H9 (cell line): Measurements from ENCODE around the gene MRPL43. TPM values are rescaled to one million over a fixed set of nuclear protein-coding genes. Genes with fewer than 3 reads are reported as not detected.
A peak's percentile ranks its signal among the peaks of the same experiment; 100 is the strongest.

Experiments used
- DNase-seq: peaks from one replicate; pipeline ENCODE4 v3.0.0-alpha.2; 2017
- H2AFZ ChIP-seq: one replicate; pipeline ENCODE4 v1.6.1; 2013; ENCODE audit warnings: mild to moderate bottlenecking, low read length, control low read depth, moderate library complexity
- H2AK5ac ChIP-seq: 2 replicates; pipeline ENCODE4 v1.6.1; 2013; ENCODE audit warnings: low read length, control low read depth, mixed read lengths; ENCODE audit not compliant: insufficient read length
- H2BK120ac ChIP-seq: one replicate; pipeline ENCODE4 v1.6.1; 2013; ENCODE audit warnings: low read depth, mild to moderate bottlenecking, low read length, control low read depth, inconsistent platforms; ENCODE audit not compliant: poor library complexity, severe bottlenecking
- H2BK12ac ChIP-seq: 2 replicates; pipeline ENCODE4 v1.6.1; 2013; ENCODE audit warnings: low read length, control low read depth, mixed read lengths, low read depth; ENCODE audit not compliant: insufficient read length
- H2BK15ac ChIP-seq: 2 replicates; pipeline ENCODE4 v1.6.1; 2013; ENCODE audit warnings: low read depth, low read length, control low read depth
- H2BK20ac ChIP-seq: one replicate; pipeline ENCODE4 v1.6.1; 2013; ENCODE audit warnings: low read depth, mild to moderate bottlenecking, low read length, control low read depth, inconsistent platforms; ENCODE audit not compliant: poor library complexity, severe bottlenecking
- H2BK5ac ChIP-seq: 2 replicates; pipeline ENCODE4 v1.6.1; 2013; ENCODE audit warnings: low read length, control low read depth, mixed read lengths; ENCODE audit not compliant: insufficient read length
- H3K14ac ChIP-seq: 2 replicates; pipeline ENCODE4 v1.6.1; 2013; ENCODE audit warnings: low read length, control low read depth; ENCODE audit not compliant: insufficient read depth
- H3K18ac ChIP-seq: 2 replicates; pipeline ENCODE4 v1.6.1; 2013; ENCODE audit warnings: low read depth, mild to moderate bottlenecking, mixed read lengths, low read length, control low read depth; ENCODE audit not compliant: insufficient read length
- H3K23ac ChIP-seq: 2 replicates; pipeline ENCODE4 v1.6.1; 2013; ENCODE audit warnings: low read length, control low read depth, mixed read lengths, low read depth; ENCODE audit not compliant: insufficient read length
- H3K23me2 ChIP-seq: 2 replicates; pipeline ENCODE4 v1.6.1; 2013; ENCODE audit warnings: low read depth, mild to moderate bottlenecking, mixed read lengths, low read length, control low read depth; ENCODE audit not compliant: insufficient read length, poor library complexity, severe bottlenecking
- H3K27ac ChIP-seq: 2 replicates; pipeline ENCODE4 v1.5.1; 2013; ENCODE audit warnings: low read length, control low read depth, mixed read lengths, low read depth; ENCODE audit not compliant: insufficient read length
- H3K27me3 ChIP-seq: 2 replicates; pipeline ENCODE4 v1.6.1; 2013; ENCODE audit warnings: low read length, control low read depth, inconsistent platforms; ENCODE audit not compliant: insufficient read depth
- H3K4ac ChIP-seq: 2 replicates; pipeline ENCODE4 v1.6.1; 2013; ENCODE audit warnings: low read depth, mild to moderate bottlenecking, control low read depth, inconsistent platforms, low read length, moderate library complexity
- H3K4me1 ChIP-seq: 2 replicates; pipeline ENCODE4 v1.6.1; 2013; ENCODE audit warnings: low read length, control low read depth, inconsistent platforms; ENCODE audit not compliant: insufficient read depth
- H3K4me2 ChIP-seq: 2 replicates; pipeline ENCODE4 v1.6.1; 2013; ENCODE audit warnings: low read length, control low read depth, mixed read lengths; ENCODE audit not compliant: insufficient read length, insufficient read depth
- H3K56ac ChIP-seq: 2 replicates; pipeline ENCODE4 v1.6.1; 2013; ENCODE audit warnings: low read depth, mild to moderate bottlenecking, mixed read lengths, low read length, control low read depth; ENCODE audit not compliant: insufficient read length
- H3K79me1 ChIP-seq: 2 replicates; pipeline ENCODE4 v1.6.1; 2013; ENCODE audit warnings: low read depth, mild to moderate bottlenecking, moderate library complexity, low read length, control low read depth, inconsistent platforms; ENCODE audit not compliant: insufficient read depth, poor library complexity, severe bottlenecking
- H3K79me2 ChIP-seq: 2 replicates; pipeline ENCODE4 v1.6.1; 2013; ENCODE audit warnings: low read length, control low read depth, inconsistent platforms; ENCODE audit not compliant: insufficient read depth
- H3K9ac ChIP-seq: 2 replicates; pipeline ENCODE4 v1.6.1; 2013; ENCODE audit warnings: low read length, control low read depth, mixed read lengths; ENCODE audit not compliant: insufficient read length; ENCODE audit errors: extremely low read depth
- H3K9me3 ChIP-seq: one replicate; pipeline ENCODE4 v1.6.1; 2013; ENCODE audit warnings: low read depth, low read length, inconsistent platforms; ENCODE audit not compliant: control insufficient read depth
- H3T11ph ChIP-seq: one replicate; pipeline ENCODE4 v1.6.1; 2013; ENCODE audit warnings: mild to moderate bottlenecking, low read length, control low read depth, inconsistent platforms
- H4K20me1 ChIP-seq: one replicate; pipeline ENCODE4 v1.6.1; 2013; ENCODE audit not compliant: control insufficient read depth, insufficient read length, insufficient read depth
- H4K5ac ChIP-seq: 2 replicates; pipeline ENCODE4 v1.6.1; 2013; ENCODE audit warnings: low read depth, mild to moderate bottlenecking, mixed read lengths, low read length, control low read depth; ENCODE audit not compliant: insufficient read length
- H4K8ac ChIP-seq: replicated peaks from 2 replicates; pipeline ENCODE4 v1.6.1; 2013; ENCODE audit warnings: low read length, control low read depth, mixed read lengths, low read depth; ENCODE audit not compliant: insufficient read length
- H4K91ac ChIP-seq: 2 replicates; pipeline ENCODE4 v1.6.1; 2013; ENCODE audit warnings: low read depth, mild to moderate bottlenecking, moderate library complexity, mixed read lengths, low read length, control low read depth; ENCODE audit not compliant: insufficient read length
- H3K27ac Mint-ChIP-seq, 3 experiments: 2 replicates in 2 of 3; 3 replicates in 1 of 3; pipeline ENCODE4 v1.8.0; 2020 to 2021; ENCODE audit warnings: mixed read lengths in 3 of 3, mild to moderate bottlenecking in 1 of 3, moderate library complexity in 1 of 3
- H3K27me3 Mint-ChIP-seq: 2 replicates; pipeline ENCODE4 v1.8.0; 2021; ENCODE audit warnings: low read depth, mild to moderate bottlenecking, moderate library complexity, mixed read lengths
- H3K36me3 Mint-ChIP-seq, 3 experiments: 2 replicates in 2 of 3; 3 replicates in 1 of 3; pipeline ENCODE4 v1.8.0; 2020 to 2021; ENCODE audit warnings: low read depth in 3 of 3, mixed read lengths in 3 of 3; ENCODE audit not compliant: insufficient read depth in 1 of 3
- H3K4me1 Mint-ChIP-seq, 2 experiments: 2 replicates each; pipeline ENCODE4 v1.8.0; 2020; ENCODE audit warnings: mixed read lengths in 2 of 2
- H3K4me3 Mint-ChIP-seq, 2 experiments: 2 replicates in 1 of 2; 3 replicates in 1 of 2; pipeline ENCODE4 v1.8.0; 2020 to 2021; ENCODE audit warnings: mild to moderate bottlenecking in 2 of 2, mixed read lengths in 2 of 2, moderate library complexity in 1 of 2
- H3K9me3 Mint-ChIP-seq, 2 experiments: 2 replicates in 1 of 2; 3 replicates in 1 of 2; pipeline ENCODE4 v1.8.0; 2020; ENCODE audit warnings: mild to moderate bottlenecking in 2 of 2, mixed read lengths in 2 of 2, moderate library complexity in 1 of 2
- WGBS: extraction: QIAGEN DNeasy Blood & Tissue Kit; methylation state at CpG from one replicate; pipeline ENCODE4 v1.1.7; 2013; ENCODE audit warnings: missing lambda C conversion rate, low lambda C conversion rate, mixed read lengths; ENCODE audit not compliant: insufficient read length; ENCODE audit errors: extremely low coverage; 5-methylcytosine and 5-hydroxymethylcytosine counted together
- total RNA-seq: library from RNA; stranded (reverse); gene quantifications from 2 replicates; pipeline ENCODE4 v1.2.1, GENCODE V29; 2021
- TF ChIP-seq, protein P1 (sequence below): fragments of 200-600 bp; sonication (generic); conservative IDR thresholded peaks from 3 replicates; pipeline ENCODE4 v1.8.0; 2021; ENCODE audit warnings: antibody characterized with exemption, mild to moderate bottlenecking

The MRPL43 gene
- total RNA-seq, 1 experiment from 2014 or later, result 70.3 TPM

DNA sequence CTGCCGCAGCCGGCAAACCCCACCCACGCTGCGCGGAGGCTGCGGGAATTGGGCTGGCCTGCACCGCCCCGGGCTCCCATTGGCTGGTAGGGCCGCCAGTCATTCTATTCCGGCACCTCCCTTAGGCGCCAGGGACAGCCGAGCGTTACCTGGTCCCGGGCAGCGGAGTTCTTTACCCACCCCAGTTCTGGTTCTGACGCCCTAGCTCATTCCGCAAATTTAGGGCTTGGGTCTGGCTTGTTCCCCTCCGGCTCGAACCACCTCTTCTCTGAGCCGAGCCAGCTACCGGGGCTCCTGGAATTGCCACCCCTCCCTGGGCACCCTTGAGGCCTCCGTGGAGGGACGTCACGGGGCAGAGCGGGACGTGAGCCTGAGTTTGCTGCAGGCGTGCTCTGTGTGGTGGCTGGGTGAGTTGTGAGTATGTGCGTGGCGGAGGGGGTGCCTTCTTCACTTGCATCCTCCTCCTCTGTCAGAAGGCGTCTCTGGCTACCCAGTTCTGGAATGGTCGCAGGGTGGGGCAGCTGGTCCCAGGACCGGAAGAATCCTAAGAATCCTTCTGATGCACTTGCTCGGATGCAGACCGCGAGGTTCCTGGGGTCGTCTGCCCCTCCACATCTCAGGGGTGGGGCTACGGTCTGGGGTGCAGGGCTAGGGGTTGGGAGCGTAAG, 44.0 kb upstream of the MRPL43 start, which contains the start of the genes PDZD7 and SFXN3:
Gene PDZD7, minus strand, starts transcription at position 2 of the 668 bp plus-strand sequence. CDS start 910 bp downstream, outside the sequence.
Gene SFXN3, plus strand, starts transcription at position 107 of the 668 bp plus-strand sequence. CDS start 3,461 bp downstream, outside the sequence.
- no peak within 1 kb of the TSS for H2BK5ac ChIP-seq
- H3K23me2 ChIP-seq, result peaks cover 13% of the 10 kb centered on the region
- no peak within 1 kb of the TSS for H3K4ac ChIP-seq
- H3K9ac ChIP-seq, result no peak within 1 kb of the TSS
- Mint-ChIP-seq H3K36me3 (no peaks in the 10 kb centered on the region), H3K9me3 (no peaks in the 10 kb centered on the region; a peak in 1 of 5 replicates), H3K4me3 (peak within 1 kb of the TSS; percentile 59 to 89), H3K27me3 (peaks cover 74% of the 10 kb centered on the region), H3K27ac (0 out of 7 replicates have a peak within 1 kb of the TSS, but pooled peaks of 1 of the 3 experiments have one; percentile 78), H3K4me1 (peaks cover 34 to 50% of the 10 kb centered on the region in 2 experiments)
- H2BK20ac ChIP-seq, result no peak within 1 kb of the TSS
- no peak within 1 kb of the TSS for H2BK15ac ChIP-seq
- H4K20me1 ChIP-seq, result no peaks in the 10 kb centered on the region
- H4K5ac ChIP-seq, result no peak within 1 kb of the TSS
- WGBS, result no CpG with 5 or more reads among the region's 38 CpGs
- H3K79me1 ChIP-seq, result no peaks in the 10 kb centered on the region
- peaks cover 4% of the 10 kb centered on the region; the same call in 1 of the 2 replicates for H3K4me1 ChIP-seq
- H3K27ac ChIP-seq, result no peak within 1 kb of the TSS
- no peak within 1 kb of the TSS for H4K8ac ChIP-seq
- H3K4me2 ChIP-seq, result peak within 1 kb of the TSS; percentile 74
- no peak within 1 kb of the TSS for H3K23ac ChIP-seq
- TF ChIP-seq, protein P1, sequence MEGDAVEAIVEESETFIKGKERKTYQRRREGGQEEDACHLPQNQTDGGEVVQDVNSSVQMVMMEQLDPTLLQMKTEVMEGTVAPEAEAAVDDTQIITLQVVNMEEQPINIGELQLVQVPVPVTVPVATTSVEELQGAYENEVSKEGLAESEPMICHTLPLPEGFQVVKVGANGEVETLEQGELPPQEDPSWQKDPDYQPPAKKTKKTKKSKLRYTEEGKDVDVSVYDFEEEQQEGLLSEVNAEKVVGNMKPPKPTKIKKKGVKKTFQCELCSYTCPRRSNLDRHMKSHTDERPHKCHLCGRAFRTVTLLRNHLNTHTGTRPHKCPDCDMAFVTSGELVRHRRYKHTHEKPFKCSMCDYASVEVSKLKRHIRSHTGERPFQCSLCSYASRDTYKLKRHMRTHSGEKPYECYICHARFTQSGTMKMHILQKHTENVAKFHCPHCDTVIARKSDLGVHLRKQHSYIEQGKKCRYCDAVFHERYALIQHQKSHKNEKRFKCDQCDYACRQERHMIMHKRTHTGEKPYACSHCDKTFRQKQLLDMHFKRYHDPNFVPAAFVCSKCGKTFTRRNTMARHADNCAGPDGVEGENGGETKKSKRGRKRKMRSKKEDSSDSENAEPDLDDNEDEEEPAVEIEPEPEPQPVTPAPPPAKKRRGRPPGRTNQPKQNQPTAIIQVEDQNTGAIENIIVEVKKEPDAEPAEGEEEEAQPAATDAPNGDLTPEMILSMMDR, result no peak
- no peak within 1 kb of the TSS for H3T11ph ChIP-seq
- H3K14ac ChIP-seq, result no peak within 1 kb of the TSS; the same call in none of the 2 replicates
- H2AFZ ChIP-seq, result no peak within 1 kb of the TSS
- H2BK12ac ChIP-seq, result no peak within 1 kb of the TSS
- H3K27me3 ChIP-seq, result peaks cover 4% of the 10 kb centered on the region; the same call in 1 of the 2 replicates
- H2BK120ac ChIP-seq, result no peak within 1 kb of the TSS
- no peak within 1 kb of the TSS for H2AK5ac ChIP-seq
- no peaks in the 10 kb centered on the region for H3K9me3 ChIP-seq
- peak; percentile 95 for DNase-seq
- H4K91ac ChIP-seq, result no peak within 1 kb of the TSS
- no peak within 1 kb of the TSS for H3K56ac ChIP-seq
- no peaks in the 10 kb centered on the region for H3K79me2 ChIP-seq
- no peak within 1 kb of the TSS for H3K18ac ChIP-seq
